HG03280 (cell line): ENCODE measurements around the gene KIFBP.
"Not testable (repeated sequence)": the region's sequence is repeated elsewhere in the genome, so short reads cannot be mapped to it uniquely, and the experiment has no call there.

Experiments
- ATAC-seq: cut with Tn5 transposase; IDR thresholded peaks from one replicate; pipeline ENCODE4 v1.9.1; 2021; ENCODE audit warnings: mild to moderate bottlenecking, moderate library complexity; ENCODE audit not compliant: unreplicated experiment

Gene KIFBP

GRCh38 chr10:69004821-69005220, 16.2 kb downstream of the KIFBP start:
- ATAC-seq, result no peak

- ATAC-seq, result no peak
Observed at GRCh38 chr10:69005704-69006485, 17.3 kb downstream of the KIFBP start.

DNA sequence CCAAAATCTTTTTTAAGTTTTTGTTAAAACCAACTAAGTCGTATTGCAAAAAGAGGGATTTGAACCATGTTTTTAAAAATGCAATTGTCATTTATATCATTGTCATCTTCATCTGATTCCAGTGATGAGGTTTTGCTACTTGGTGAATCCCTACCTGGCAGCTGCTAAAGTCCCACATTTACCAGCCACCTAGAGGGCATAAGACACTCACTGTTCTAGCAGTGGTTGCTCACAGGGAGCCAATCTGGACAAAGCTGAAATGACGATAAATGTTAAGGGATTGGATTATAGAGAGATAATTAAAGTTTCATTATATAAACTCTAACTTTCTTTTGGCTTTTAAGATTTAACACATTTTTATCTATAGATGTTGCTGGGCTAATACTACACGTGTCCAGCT, 18.7 kb downstream of the KIFBP start:
- no peak for ATAC-seq

DNA sequence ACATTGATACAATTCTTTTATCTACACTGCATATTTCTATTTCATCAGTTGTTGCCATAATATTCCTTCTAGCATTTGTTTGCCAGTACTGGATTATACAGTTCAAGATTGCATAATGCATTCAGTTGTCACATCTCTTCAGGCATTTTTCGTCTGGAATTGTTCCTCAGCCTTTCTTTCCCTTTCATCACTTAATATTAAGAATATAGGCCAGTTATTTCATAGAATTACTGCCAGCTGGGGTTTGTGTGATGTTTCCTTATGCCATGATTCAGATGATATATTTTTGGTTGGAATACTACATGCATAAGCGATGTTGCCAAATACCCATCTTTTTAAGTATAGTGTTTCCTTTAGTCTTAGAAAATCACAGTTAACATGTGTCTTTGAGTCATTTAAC, 20.8 kb downstream of the KIFBP start:
- no peak for ATAC-seq

- ATAC-seq, result no peak
Observed at GRCh38 chr10:69010151-69010640, 21.6 kb downstream of the KIFBP start.

- ATAC-seq, result not testable (repeated sequence)
Observed at GRCh38 chr10:69012778-69013177, 24.2 kb downstream of the KIFBP start.

DNA sequence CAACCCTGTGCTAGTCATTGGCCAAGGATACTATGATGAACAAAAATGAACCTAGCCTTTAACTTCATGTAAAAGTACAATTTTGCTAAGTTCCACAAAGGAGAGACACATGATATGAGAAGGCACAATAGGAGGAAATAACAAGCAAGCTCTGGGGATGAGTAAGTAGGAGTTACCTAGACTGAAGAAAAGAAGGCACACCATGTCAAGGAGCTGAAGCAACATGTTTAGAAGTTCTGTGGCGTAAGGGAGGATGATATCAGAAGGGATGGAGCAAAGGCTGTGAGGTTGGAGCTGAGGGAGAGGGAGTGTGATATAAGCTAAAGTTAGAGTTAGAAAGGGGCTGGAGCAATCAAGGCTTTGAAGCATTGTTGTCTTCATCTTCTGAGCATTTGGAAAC, 25.6 kb downstream of the KIFBP start:
- ATAC-seq, result no peak

DNA sequence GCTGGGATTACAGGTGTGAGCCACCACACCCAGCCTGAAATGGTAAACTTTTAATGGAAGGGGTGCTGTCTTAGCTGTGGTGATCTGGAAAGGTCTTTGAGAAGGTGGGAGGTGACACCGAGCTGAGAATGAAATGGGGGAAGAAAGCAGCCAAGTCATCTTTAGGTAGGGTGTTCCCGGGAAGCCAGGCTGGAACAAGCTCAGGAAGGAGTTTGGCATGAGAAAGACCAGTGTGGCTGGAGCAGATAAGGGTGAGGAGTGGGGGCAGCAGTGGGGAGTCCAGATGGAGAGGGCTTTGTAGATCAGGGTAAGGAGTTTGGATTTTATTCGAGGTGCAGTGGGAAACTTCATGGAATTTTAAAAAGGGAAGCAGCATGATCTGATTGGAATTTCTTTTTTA, 30.0 kb downstream of the KIFBP start:
- no peak for ATAC-seq

GRCh38 chr10:69022611-69023010, 34.0 kb downstream of the KIFBP start:
- no peak for ATAC-seq

GRCh38 chr10:69025370-69025896, 36.8 kb downstream of the KIFBP start:
- ATAC-seq, result no peak

GRCh38 chr10:69033256-69033655, 44.7 kb downstream of the KIFBP start:
- no peak for ATAC-seq

GRCh38 chr10:69037489-69037888, 48.9 kb downstream of the KIFBP start:
- ATAC-seq, result no peak

GRCh38 chr10:69040904-69041303, 52.3 kb downstream of the KIFBP start:
- ATAC-seq, result not testable (repeated sequence)

DNA sequence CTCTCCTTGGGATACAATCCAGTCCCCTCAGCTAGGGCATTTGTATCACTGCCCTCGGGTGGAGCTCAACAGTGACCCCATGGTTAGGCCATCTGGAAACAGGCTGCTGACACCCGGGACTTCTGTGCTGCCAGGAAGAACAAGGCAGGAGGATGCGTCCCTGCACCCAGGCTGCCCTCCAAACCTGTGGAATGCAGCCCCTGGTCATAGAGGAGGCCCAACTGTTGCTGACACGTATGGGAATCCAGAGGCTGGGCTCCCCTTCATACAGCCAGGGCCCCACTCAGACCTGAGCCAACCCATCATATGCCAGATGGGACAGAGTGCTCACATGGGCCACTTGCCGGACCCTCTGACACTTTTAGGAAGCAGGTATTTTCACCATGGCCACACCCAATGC, 53.8 kb downstream of the KIFBP start:
- ATAC-seq, result no peak

GRCh38 chr10:69042838-69043237, 54.2 kb downstream of the KIFBP start:
- ATAC-seq, result no peak

GRCh38 chr10:69043931-69044531, 55.4 kb downstream of the KIFBP start:
- peak; percentile 33 for ATAC-seq

DNA sequence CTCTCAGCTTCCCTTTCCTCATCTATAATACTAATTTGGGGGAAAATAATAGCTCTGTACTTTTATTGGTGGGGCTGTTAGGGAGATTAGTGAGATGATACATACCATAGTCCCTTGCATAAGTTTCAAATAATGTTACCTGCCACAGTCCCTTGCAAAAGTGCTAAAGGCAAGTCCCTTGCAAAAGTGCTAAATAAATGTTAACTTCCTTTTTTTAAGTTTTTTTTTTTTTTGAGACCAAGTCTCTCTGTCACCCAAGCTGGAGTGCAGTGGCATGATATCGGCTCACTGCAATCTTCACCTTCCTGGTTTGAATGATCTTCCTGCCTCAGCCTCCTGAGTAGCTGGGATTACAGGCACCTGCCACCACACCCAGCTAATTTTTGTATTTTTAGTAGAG, 55.9 kb downstream of the KIFBP start:
- ATAC-seq, result peak; percentile 11

DNA sequence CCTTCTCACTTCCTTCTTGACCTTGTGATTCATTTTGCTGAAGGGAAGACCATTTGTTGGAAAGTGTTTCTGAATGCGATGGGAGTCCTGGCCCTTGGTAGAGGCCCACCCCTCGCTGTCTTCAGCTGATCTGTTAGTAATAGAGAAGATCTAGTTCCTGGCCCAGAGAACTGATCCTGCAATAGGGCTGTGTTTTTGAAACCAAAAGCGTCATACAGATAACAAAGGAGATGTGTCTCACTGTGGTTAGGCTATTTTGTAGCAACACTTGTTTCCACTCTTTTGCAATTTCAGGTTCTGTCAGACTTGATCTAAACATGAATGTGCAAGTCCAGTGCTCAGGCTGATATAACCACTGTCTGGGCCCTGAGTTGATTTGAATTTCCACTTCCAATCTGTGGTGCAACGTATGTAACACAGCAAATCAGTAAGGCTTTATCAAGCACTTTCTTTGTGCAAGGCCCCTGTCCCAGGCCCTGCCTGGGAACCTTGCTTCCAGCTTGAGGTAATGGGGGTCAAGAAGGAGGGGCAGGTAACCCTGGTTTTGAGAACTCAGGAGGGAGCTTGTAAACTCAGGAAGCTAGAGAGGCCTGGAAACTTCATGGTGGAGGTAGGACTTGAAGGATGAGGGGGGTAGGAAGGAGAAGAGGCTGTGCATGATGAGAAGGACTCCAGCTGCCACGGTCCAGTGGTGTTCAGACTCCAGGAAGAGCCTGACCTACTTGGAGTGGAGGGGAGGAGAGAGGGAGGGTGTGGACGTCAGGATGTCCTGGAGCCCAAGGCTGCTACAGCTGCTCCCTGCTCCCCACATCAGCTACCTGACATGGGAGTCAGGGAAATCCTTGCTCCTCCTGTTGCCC, 57.1 kb downstream of the KIFBP start:
- peak; percentile 67 for ATAC-seq

DNA sequence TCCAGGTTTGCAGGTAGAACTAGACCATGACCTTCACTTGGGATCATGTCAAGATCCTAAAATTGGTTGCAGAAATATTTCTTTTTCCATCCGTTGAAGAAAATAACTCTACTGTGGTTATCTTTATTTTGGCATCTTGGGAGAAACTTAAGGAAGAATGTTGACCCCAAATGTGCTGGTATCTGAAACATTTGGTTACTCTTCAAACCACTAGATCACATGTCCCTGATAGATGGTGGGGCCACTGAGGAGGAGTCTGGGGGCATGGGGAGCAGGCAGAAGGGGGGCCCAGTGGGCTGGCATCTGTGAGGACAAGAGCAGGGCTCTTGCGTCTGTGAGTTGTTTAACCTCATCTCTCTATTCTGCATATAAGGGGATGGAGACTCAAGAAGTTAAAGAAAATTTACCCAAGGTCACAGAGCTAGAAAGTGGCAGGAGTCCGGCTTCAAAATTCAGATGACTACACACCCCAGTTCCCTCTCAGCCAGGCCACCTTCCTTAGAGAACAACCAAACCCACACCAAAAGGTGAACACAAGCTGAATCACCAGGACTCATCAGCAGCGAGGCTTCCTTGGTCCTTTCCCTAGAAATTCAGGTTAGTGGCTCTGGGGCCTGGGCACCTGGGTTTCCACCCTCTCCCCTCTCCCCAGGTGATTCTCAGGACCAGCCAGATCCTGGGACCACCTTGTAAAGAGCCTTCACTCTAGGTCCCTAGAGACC, 58.7 kb downstream of the KIFBP start:
- no peak for ATAC-seq

- ATAC-seq, result no peak
Observed at GRCh38 chr10:69048103-69048502, 59.5 kb downstream of the KIFBP start.

GRCh38 chr10:69049566-69049961, 61.0 kb downstream of the KIFBP start:
- no peak for ATAC-seq
